GM15510 (cell line): ENCODE data around the gene CHCHD10.
A peak's percentile ranks its signal among the peaks of the same experiment; 100 is the strongest.

ENCODE experiments used
- POLR2A ChIP-seq: IDR thresholded peaks from 3 replicates; pipeline ENCODE4 v1.6.1; 2011; ENCODE audit warnings: borderline replicate concordance; ENCODE audit not compliant: insufficient read length; ENCODE audit errors: extremely low read depth

CHCHD10 gene

GRCh38 chr22:23764899-23765881 is 2.6 kb downstream of the CHCHD10 start:
- TF ChIP-seq POLR2A = no peak

GRCh38 chr22:23763954-23764353 is 3.8 kb downstream of the CHCHD10 start:
- TF ChIP-seq POLR2A = no peak

- TF ChIP-seq POLR2A = no peak
Observed at GRCh38 chr22:23763579-23763945, 4.2 kb downstream of the CHCHD10 start.

GRCh38 chr22:23762842-23763578 is 4.8 kb downstream of the CHCHD10 start, which contains the start of gene C22orf15:
Gene C22orf15, plus strand, starts transcription at chr22:23762990. Its CDS starts 317 bp downstream, at chr22:23763307.
- TF ChIP-seq POLR2A = no peak

DNA sequence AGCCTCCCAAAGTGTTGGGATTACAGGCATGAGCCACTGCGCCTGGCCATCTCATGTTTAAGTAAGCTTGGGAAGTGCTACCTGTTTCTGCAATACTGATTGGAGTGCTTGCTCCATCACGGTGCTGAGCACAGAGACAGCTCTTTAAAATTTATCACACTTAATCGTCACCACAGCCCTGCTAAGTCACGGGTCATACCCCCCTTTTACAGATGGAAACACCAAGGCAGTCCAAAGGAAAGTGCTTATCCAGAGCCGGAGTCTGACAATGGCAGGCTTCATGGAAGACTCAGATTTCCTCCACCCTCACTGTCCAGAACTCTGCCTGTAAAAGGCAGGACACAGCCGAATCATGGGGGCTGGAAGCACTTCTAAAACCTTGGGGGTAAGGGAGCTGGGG is 7.7 kb downstream of the CHCHD10 start:
- TF ChIP-seq POLR2A = no peak

GRCh38 chr22:23759566-23759965 is 8.2 kb downstream of the CHCHD10 start:
- TF ChIP-seq POLR2A = no peak

- no peak for TF ChIP-seq POLR2A
Observed at GRCh38 chr22:23756891-23757290, 10.9 kb downstream of the CHCHD10 start.

DNA sequence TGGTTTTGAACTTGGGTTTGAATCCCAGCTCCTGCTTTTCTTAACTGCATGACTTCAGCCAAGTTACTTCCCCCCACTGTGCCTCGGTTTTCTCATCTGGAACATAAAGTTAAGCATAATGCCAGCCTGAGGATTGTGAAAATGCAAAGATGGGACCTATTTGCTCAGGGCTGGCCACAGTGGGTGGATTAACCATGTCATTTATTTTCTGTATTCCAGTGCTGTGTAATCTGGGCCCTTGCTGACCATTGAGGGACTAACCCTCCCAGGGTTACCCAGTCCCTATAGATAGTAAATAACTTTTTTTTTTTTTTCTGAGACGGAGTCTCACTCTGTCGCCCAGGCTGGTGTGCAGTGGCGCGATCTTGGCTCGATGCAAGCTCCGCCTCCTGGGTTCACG is 12.1 kb downstream of the CHCHD10 start:
- TF ChIP-seq POLR2A = no peak

DNA sequence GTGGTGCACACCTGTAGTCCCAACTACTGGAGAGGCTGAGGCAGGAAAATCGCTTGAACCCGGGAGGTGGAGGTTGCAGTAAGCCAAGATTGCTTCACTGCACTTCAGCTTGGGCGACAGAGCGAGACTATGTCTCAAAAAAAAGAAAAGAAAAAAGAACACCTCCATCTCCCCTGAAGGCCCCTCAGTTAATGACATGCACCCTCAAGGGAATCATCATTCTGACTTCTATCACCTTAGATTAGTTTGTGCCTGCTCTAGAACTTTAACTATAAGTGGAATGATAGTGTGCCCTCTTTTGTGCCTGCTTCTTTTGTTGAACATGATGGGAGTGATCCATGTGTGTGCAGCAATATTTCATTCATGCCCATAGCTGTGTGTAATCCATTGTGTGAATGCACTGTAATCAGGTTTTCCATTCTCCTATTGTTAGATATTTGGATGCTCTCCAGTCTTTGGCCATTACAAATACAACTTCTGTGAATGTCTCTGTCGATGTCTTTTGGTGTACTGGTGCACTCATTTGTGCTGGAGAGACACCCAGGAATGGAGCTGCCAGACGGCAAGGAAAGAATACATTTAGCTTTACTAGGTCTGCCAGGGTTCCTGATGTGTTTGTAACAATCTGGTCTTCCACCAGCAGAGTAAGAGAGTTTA is 12.7 kb downstream of the CHCHD10 start:
- TF ChIP-seq POLR2A = no peak

DNA sequence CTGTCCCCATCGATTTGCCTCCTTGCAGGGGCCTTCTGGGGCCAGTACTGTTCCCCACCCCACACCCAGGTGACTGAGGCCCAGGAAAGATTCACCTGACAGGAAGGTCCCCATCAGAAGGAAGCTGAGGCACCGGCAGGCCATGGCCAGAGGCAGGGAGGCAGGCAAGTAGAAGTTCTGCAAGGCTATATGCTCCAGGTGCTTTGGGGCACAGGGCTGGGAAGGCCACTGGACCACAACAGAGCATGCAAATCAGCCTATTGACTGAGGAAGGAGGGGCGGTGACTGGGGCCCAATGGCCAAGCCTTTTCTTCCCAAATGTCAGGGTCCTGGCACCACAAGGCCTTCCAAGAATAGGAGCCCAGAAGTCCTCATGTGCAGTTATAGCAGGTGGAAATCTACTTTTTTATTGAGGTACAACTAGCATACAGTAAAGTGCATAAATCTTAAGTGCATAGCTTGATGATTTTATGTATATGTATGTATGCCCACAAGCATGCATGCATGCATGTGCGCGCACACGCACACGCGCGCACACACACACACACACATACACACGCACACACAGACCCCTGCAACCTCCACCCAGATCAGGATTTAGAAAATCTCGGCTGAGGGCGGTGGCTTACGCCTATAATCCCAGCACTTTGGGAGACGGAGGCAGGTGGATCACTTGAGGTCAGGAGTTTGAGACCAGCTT is 13.4 kb downstream of the CHCHD10 start, which contains the start of gene VPREB3:
VPREB3 (minus strand) TSS at position 206 of the 700 bp plus-strand sequence; CDS start at position 144, 62 bp downstream.
- peak; percentile 37 for TF ChIP-seq POLR2A

GRCh38 chr22:23753385-23753784 is 14.4 kb downstream of the CHCHD10 start:
- no peak for TF ChIP-seq POLR2A

GRCh38 chr22:23752750-23753149 is 15.0 kb downstream of the CHCHD10 start:
- peak; percentile 15 for TF ChIP-seq POLR2A

- peak; percentile 17 for TF ChIP-seq POLR2A
Observed at GRCh38 chr22:23752090-23752691, 15.6 kb downstream of the CHCHD10 start.
